NCI-H1048 (cell line): Measurements from ENCODE around the gene MTCL3.

ENCODE experiments used
- DNase-seq: peaks from one replicate; lab custom pipeline; 2025; lab: John Stamatoyannopoulos, UW

MTCL3 gene

GRCh38 chr6:127423921-127424320, 95.2 kb downstream of the MTCL3 start:
- DNase-seq: no peak
